Uterus (tissue), 4 donors: ENCODE measurements around the gene FAM221B. TPM values are rescaled to one million over a fixed set of nuclear protein-coding genes. Genes with fewer than 3 reads are reported as not detected.

Experiments
- DNase-seq, 2 donors: peaks; one replicate each; pipeline ENCODE4 v3.0.0-alpha.2; 2019 to 2020
- H3K27ac ChIP-seq, 2 donors: fragments of 200-600 bp; sonication (generic); 1 replicate in 1 of 2; 2 replicates in 1 of 2; pipeline ENCODE4 v1.5.1; 2016 to 2018
- H3K27me3 ChIP-seq, 2 donors: fragments of 200-600 bp; sonication (generic); one replicate each; pipeline ENCODE4 v1.5.1; 2018 to 2019; ENCODE audit warnings: control low read depth in 1 of 2
- H3K36me3 ChIP-seq, 2 donors: fragments of 200-600 bp; sonication (generic); one replicate each; pipeline ENCODE4 v1.5.1; 2019; ENCODE audit warnings: control low read depth in 1 of 2
- H3K4me1 ChIP-seq, 2 donors: fragments of 200-600 bp; sonication (generic); one replicate each; pipeline ENCODE4 v1.5.1; 2018 to 2019; ENCODE audit warnings: control low read depth in 1 of 2
- H3K4me3 ChIP-seq, 2 donors: fragments of 200-600 bp; sonication (generic); 1 replicate in 1 of 2; 2 replicates in 1 of 2; pipeline ENCODE4 v1.5.1; 2018 to 2019; ENCODE audit warnings: mild to moderate bottlenecking in 1 of 2
- H3K9me3 ChIP-seq, 2 donors: fragments of 200-600 bp; sonication (generic); one replicate each; pipeline ENCODE4 v1.5.1; 2019; ENCODE audit warnings: control low read depth in 1 of 2
- CTCF ChIP-seq, 4 experiments: fragments of 200-600 bp in 2 of 4; fragments of 450-650 bp in 2 of 4; sonication (generic) in 2 of 4; IDR thresholded peaks; one replicate each; pipeline ENCODE4 v1.5.1; 2016 to 2019; ENCODE audit warnings: antibody characterized with exemption in 4 of 4, mild to moderate bottlenecking in 2 of 4, moderate library complexity in 1 of 4
- POLR2A ChIP-seq, 2 donors: fragments of 450-650 bp; IDR thresholded peaks; one replicate each; pipeline ENCODE4 v1.6.1; 2016; ENCODE audit warnings: antibody characterized with exemption in 2 of 2, mild to moderate bottlenecking in 1 of 2, moderate library complexity in 1 of 2
- intact Hi-C: fragments of 100-400 bp; cut with DNase I; formaldehyde crosslinking; loops from one replicate; pipeline ENCODE4 v1.15.1; 2023; ENCODE audit warnings: low total_unique reads
- total RNA-seq, 4 donors: library from RNA; depleted of rRNA in 3 of 4; stranded (reverse); fragments of >200 nt in 3 of 4; gene quantifications; one replicate each; pipeline versions ENCODE4 v1.1.0 to v1.2.4, GENCODE V29; 2014 to 2023
- donor health status: DM: yes; HTN: yes; CAD: no.

FAM221B gene
- total RNA-seq, 4 donors from 2014 or later = not detected

DNA sequence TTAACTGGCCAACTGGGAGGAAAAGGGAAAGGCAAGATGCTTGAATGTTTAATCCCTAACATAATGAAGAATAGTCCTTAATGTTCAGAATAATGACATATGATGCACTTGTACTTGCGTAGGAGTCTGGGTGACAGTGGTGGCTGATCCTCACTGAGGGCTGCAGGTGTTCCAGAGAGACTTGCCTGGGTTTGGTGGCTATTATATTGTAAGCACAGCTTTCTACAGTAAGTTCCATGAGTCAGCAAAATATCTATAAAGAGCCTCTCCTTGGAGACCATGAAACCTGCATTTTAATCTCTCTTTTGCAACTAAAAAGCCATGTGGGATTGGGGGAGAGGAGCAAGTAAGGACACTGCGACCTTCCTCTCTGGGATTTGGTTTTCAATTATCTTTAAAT lies 39.0 kb downstream of the FAM221B start:
- Histone ChIP-seq H3K36me3 (no peaks in the 10 kb centered on the region), H3K27me3 (no peaks in the 10 kb centered on the region), H3K9me3 (no peaks in the 10 kb centered on the region), H3K27ac (no peak overlapping the region), H3K4me1 (peaks cover 12 to 22% of the 10 kb centered on the region in 2 donors), H3K4me3 (no peak overlapping the region)
- TF ChIP-seq POLR2A (IDR thresholded peaks at IDR 0.05) (no peak), CTCF (IDR thresholded peaks at IDR 0.05) (no peak)
- DNase-seq = no peak
- intact Hi-C loops = no loop called here

DNA sequence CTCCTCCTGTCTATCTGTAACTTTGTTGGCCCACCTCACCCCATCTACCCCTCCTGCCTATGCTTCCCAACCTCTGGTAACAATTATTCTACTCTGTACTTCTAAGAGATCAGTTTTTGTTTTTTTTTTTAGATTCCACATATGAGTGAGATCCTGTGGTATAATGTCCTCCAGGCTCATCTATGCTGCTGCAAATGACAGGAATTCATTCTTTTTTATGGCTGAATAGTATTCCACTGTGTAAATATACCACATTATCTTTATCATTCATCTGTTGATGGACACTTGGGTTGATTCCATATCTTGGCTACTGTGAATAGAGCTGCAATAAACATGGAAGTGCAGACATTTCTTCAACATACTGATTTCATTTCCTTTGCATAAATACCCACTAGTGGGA lies 45.1 kb downstream of the FAM221B start:
- Histone ChIP-seq H3K36me3 (no peaks in the 10 kb centered on the region), H3K4me3 (no peak overlapping the region), H3K9me3 (no peaks in the 10 kb centered on the region), H3K27me3 (no peaks in the 10 kb centered on the region), H3K27ac (no peak overlapping the region), H3K4me1 (no peaks in the 10 kb centered on the region)
- TF ChIP-seq CTCF (IDR thresholded peaks at IDR 0.05) (no peak), POLR2A (IDR thresholded peaks at IDR 0.05) (no peak)
- intact Hi-C loops = no loop called here
- DNase-seq = no peak

GRCh38 chr9:35781066-35781465 lies 47.5 kb downstream of the FAM221B start:
- no peak for TF ChIP-seq CTCF (IDR thresholded peaks at IDR 0.05)
- no peak for TF ChIP-seq POLR2A (IDR thresholded peaks at IDR 0.05)
- H3K4me3 ChIP-seq = no peak overlapping the region
- no peaks in the 10 kb centered on the region for H3K4me1 ChIP-seq
- H3K27me3 ChIP-seq = no peaks in the 10 kb centered on the region
- intact Hi-C loops = no loop called here
- no peak overlapping the region for H3K27ac ChIP-seq
- H3K9me3 ChIP-seq = no peaks in the 10 kb centered on the region
- DNase-seq = no peak
- no peaks in the 10 kb centered on the region for H3K36me3 ChIP-seq

DNA sequence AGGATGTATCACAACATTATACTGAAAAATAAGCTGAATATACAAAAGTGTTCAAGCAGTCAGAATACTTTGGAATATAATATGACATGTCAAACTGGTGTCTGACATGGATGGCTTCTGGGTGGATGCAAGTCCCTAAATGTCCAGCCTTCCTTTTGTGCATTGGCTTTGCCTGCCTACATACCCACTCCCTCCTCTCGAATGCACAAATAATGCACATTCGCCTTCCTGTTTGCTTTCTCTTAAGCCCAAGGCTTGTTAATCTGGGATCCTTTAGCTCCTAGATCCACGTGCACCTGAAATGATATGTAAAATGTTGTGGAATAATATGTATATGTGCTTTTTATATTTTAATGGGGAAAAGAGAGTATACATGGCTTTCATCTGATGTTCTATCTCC lies 50.0 kb downstream of the FAM221B start:
- no peak for DNase-seq
- intact Hi-C loops = no loop called here
- Histone ChIP-seq H3K36me3 (no peaks in the 10 kb centered on the region), H3K9me3 (no peaks in the 10 kb centered on the region), H3K4me3 (no peak overlapping the region), H3K4me1 (no peaks in the 10 kb centered on the region), H3K27me3 (no peaks in the 10 kb centered on the region), H3K27ac (no peak overlapping the region)
- TF ChIP-seq CTCF (IDR thresholded peaks at IDR 0.05) (no peak), POLR2A (IDR thresholded peaks at IDR 0.05) (no peak)

GRCh38 chr9:35776018-35776417 lies 52.5 kb downstream of the FAM221B start:
- Histone ChIP-seq H3K27ac (no peak overlapping the region), H3K4me1 (no peaks in the 10 kb centered on the region), H3K4me3 (no peak overlapping the region), H3K27me3 (no peaks in the 10 kb centered on the region), H3K36me3 (no peaks in the 10 kb centered on the region), H3K9me3 (no peaks in the 10 kb centered on the region)
- no peak for TF ChIP-seq POLR2A (IDR thresholded peaks at IDR 0.05)
- intact Hi-C loops = no loop called here
- DNase-seq = no peak
